ENCODE results near the gene FALEC.

FALEC gene

DNA sequence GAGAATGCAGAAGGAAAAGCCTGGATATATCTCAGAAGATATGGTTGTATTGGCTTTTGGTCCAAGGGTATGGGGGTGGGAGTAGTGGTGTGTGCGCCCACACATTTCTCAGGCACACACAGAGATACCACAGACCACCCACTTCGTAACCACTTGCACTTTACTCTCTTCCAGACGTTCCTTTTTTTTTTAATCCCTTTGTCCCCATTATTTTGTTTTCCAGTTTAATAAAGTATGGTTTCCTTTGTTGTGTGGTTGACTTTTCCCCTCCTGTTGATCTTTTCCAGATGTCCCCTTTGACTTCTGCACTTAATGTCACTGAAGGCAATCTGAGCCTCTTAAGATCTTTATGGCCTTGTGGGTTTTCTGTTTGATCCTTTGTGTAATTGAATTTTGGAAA, 38.8 kb upstream of the FALEC start:
- TF ChIP-seq, protein P1, sequence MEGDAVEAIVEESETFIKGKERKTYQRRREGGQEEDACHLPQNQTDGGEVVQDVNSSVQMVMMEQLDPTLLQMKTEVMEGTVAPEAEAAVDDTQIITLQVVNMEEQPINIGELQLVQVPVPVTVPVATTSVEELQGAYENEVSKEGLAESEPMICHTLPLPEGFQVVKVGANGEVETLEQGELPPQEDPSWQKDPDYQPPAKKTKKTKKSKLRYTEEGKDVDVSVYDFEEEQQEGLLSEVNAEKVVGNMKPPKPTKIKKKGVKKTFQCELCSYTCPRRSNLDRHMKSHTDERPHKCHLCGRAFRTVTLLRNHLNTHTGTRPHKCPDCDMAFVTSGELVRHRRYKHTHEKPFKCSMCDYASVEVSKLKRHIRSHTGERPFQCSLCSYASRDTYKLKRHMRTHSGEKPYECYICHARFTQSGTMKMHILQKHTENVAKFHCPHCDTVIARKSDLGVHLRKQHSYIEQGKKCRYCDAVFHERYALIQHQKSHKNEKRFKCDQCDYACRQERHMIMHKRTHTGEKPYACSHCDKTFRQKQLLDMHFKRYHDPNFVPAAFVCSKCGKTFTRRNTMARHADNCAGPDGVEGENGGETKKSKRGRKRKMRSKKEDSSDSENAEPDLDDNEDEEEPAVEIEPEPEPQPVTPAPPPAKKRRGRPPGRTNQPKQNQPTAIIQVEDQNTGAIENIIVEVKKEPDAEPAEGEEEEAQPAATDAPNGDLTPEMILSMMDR (IDR thresholded peaks at IDR 0.05; ENCODE audit: borderline replicate concordance, control extremely low read depth, extremely low read depth, insufficient read depth, missing control alignments), result no peak
- in situ Hi-C loops (cut with MboI; ENCODE audit: low sequenced_read_pairs, unreplicated experiment), result no loop called here
- DNase-seq (ENCODE audit: low spot score), result no peak

DNA sequence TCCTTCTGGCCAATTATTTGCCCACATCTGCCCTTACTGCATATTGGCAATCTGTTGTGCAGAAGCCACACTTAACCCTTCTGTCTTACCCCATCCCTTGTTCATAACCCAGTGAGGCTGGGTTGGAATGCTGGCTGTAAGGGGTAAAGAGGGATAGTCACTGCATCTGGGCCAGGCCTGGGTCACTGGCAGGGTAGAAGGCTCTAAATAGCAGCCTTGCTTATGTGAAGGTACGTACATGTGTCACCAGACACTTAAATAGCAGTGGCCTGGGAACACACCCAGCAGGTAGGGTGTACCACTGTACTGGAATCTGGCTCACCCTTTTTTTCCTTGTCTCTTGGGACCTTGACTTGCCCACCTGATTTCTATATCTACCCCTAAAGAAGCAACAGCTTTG, 38.2 kb upstream of the FALEC start:
- DNase-seq (ENCODE audit: low spot score), result no peak
- TF ChIP-seq, protein P1 (IDR thresholded peaks at IDR 0.05; ENCODE audit: borderline replicate concordance, control extremely low read depth, extremely low read depth, insufficient read depth, missing control alignments), result no peak
- in situ Hi-C loops (cut with MboI; ENCODE audit: low sequenced_read_pairs, unreplicated experiment), result no loop called here

DNA sequence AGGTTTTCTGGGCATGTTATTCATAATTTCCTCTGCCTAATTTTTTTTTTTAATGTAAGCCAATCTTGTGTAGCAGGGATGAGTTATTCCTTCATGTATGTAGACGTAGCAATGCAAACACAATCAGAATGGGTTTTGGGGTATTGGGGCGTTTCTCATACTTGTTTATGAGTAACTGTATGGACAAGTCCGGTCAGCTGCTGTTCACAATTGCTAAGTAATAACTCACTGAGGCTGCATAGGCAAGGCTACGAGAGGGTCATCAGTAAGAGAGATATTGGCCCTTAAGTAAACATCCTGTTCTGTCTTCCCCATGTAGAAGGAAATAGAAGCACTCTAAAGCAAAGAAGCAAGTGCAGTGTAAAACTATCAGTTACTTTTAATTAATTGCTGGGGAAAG, 37.8 kb upstream of the FALEC start:
- DNase-seq (ENCODE audit: low spot score), result no peak
- TF ChIP-seq, protein P1 (IDR thresholded peaks at IDR 0.05; ENCODE audit: borderline replicate concordance, control extremely low read depth, extremely low read depth, insufficient read depth, missing control alignments), result no peak
- in situ Hi-C loops (cut with MboI; ENCODE audit: low sequenced_read_pairs, unreplicated experiment), result no loop called here

- TF ChIP-seq, protein P1 (IDR thresholded peaks at IDR 0.05; ENCODE audit: borderline replicate concordance, control extremely low read depth, extremely low read depth, insufficient read depth, missing control alignments), result no peak
- DNase-seq (ENCODE audit: low spot score), result no peak
- in situ Hi-C loops (cut with MboI; ENCODE audit: low sequenced_read_pairs, unreplicated experiment), result no loop called here
Observed at GRCh38 chr1:150479370-150479769, 36.2 kb upstream of the FALEC start.

- in situ Hi-C loops (cut with MboI; ENCODE audit: low sequenced_read_pairs, unreplicated experiment), result no loop called here
- TF ChIP-seq, protein P1 (IDR thresholded peaks at IDR 0.05; ENCODE audit: borderline replicate concordance, control extremely low read depth, extremely low read depth, insufficient read depth, missing control alignments), result no peak
- DNase-seq (ENCODE audit: low spot score), result no peak
Observed at GRCh38 chr1:150479927-150480352, 35.6 kb upstream of the FALEC start.

- in situ Hi-C loops (cut with MboI; ENCODE audit: low sequenced_read_pairs, unreplicated experiment), result no loop called here
- no peak for DNase-seq (ENCODE audit: low spot score)
- TF ChIP-seq, protein P1 (IDR thresholded peaks at IDR 0.05; ENCODE audit: borderline replicate concordance, control extremely low read depth, extremely low read depth, insufficient read depth, missing control alignments), result no peak
Observed at GRCh38 chr1:150484431-150484830, 31.1 kb upstream of the FALEC start.

DNA sequence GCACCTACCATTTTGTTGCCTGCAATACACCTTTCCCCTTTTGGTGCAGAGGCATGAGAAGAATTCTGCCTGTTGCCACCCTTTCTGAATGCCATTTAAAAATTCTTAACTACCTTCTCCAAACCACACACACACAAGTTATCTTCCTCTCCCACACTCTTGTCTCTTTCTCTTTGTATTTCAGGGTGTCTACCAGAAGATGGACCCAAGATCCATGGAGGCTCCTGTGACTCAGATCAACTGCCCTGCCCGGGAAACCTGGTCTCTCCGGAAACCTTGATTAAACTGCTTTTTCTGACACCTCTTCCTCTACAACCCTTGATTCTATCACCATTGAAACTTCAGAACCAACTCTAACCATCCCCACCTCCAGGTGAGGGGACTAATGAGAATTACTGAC, 30.7 kb upstream of the FALEC start:
- TF ChIP-seq, protein P1 (IDR thresholded peaks at IDR 0.05; ENCODE audit: borderline replicate concordance, control extremely low read depth, extremely low read depth, insufficient read depth, missing control alignments), result no peak
- in situ Hi-C loops (cut with MboI; ENCODE audit: low sequenced_read_pairs, unreplicated experiment), result no loop called here
- no peak for DNase-seq (ENCODE audit: low spot score)
